ENCODE data around the gene TNFRSF17.
"Not testable (repeated sequence)": the region's sequence is repeated elsewhere in the genome, so short reads cannot be mapped to it uniquely, and the experiment has no call there.

TNFRSF17 gene

GRCh38 chr16:11970292-11970691 is 5.3 kb downstream of the TNFRSF17 start:
- not testable (repeated sequence) for DNase-seq (ENCODE audit: low read depth, low spot score)

- no peak for DNase-seq (ENCODE audit: low read depth, low spot score)
Observed at GRCh38 chr16:11972128-11972527, 7.1 kb downstream of the TNFRSF17 start.

- DNase-seq (ENCODE audit: low read depth, low spot score), result no peak
Observed at GRCh38 chr16:11973070-11973469, 8.1 kb downstream of the TNFRSF17 start.

- no peak for DNase-seq (ENCODE audit: low read depth, low spot score)
Observed at GRCh38 chr16:11976850-11977375, 11.9 kb downstream of the TNFRSF17 start.

GRCh38 chr16:11977376-11978041 is 12.5 kb downstream of the TNFRSF17 start:
- no peak for DNase-seq (ENCODE audit: low read depth, low spot score)

GRCh38 chr16:11978080-11978479 is 13.1 kb downstream of the TNFRSF17 start:
- DNase-seq (ENCODE audit: low read depth, low spot score), result no peak

GRCh38 chr16:11979013-11979672 is 14.1 kb downstream of the TNFRSF17 start:
- no peak for DNase-seq (ENCODE audit: low read depth, low spot score)

- no peak for DNase-seq (ENCODE audit: low read depth, low spot score)
Observed at GRCh38 chr16:11980136-11980844, 15.3 kb downstream of the TNFRSF17 start.

GRCh38 chr16:11985250-11985649 is 20.2 kb downstream of the TNFRSF17 start:
- DNase-seq (ENCODE audit: low read depth, low spot score), result no peak

- DNase-seq (ENCODE audit: low read depth, low spot score), result no peak
Observed at GRCh38 chr16:11986521-11987057, 21.6 kb downstream of the TNFRSF17 start.

GRCh38 chr16:11988258-11988978 is 23.4 kb downstream of the TNFRSF17 start:
- no peak for DNase-seq (ENCODE audit: low read depth, low spot score)

- no peak for DNase-seq (ENCODE audit: low read depth, low spot score)
Observed at GRCh38 chr16:11990702-11991390, 25.8 kb downstream of the TNFRSF17 start.

- no peak for DNase-seq (ENCODE audit: low read depth, low spot score)
Observed at GRCh38 chr16:11992008-11992584, 27.1 kb downstream of the TNFRSF17 start.

- DNase-seq (ENCODE audit: low read depth, low spot score), result no peak
Observed at GRCh38 chr16:11992586-11993524, 27.8 kb downstream of the TNFRSF17 start.

GRCh38 chr16:11994143-11995119 is 29.4 kb downstream of the TNFRSF17 start:
- DNase-seq (ENCODE audit: low read depth, low spot score), result no peak

GRCh38 chr16:11996433-11997330 is 31.7 kb downstream of the TNFRSF17 start:
- DNase-seq (ENCODE audit: low read depth, low spot score), result no peak

GRCh38 chr16:12000032-12000431 is 35.0 kb downstream of the TNFRSF17 start:
- DNase-seq (ENCODE audit: low read depth, low spot score), result no peak
